AG04450 (cell line): ENCODE measurements around the gene CPS1. TPM values are rescaled to one million over a fixed set of nuclear protein-coding genes. Genes with fewer than 3 reads are reported as not detected.

Experiments used
- CTCF ChIA-PET: fragments of 300-600, 350-600 bp; formaldehyde crosslinking; extraction: SDS; loops from one replicate; lab custom pipeline; 2022; ENCODE audit warnings: antibody characterized with exemption, inconsistent platforms; lab: Charles Lee
- POLR2A ChIA-PET: fragments of 350-600 bp; formaldehyde crosslinking; extraction: SDS; loops from one replicate; lab custom pipeline; 2021; ENCODE audit warnings: antibody characterized with exemption, inconsistent platforms; lab: Yijun Ruan, JAX
- DNase-seq: peaks from one replicate; pipeline ENCODE4 v3.0.0-alpha.2; 2011; ENCODE audit warnings: low read depth, low spot score
- H3K27ac ChIP-seq: one replicate; pipeline ENCODE4 v1.5.1; 2012; ENCODE audit warnings: low read depth, low read length, control low read depth
- H3K27me3 ChIP-seq: one replicate; pipeline ENCODE4 v1.6.0; 2012; ENCODE audit warnings: low read length; ENCODE audit not compliant: control insufficient read depth, insufficient read depth
- H3K4me3 ChIP-seq: 2 replicates; pipeline ENCODE4 v1.5.1; 2011; ENCODE audit warnings: mild to moderate bottlenecking, low read depth, low read length, control low read depth
- H3K9me3 ChIP-seq: 2 replicates; pipeline ENCODE4 v1.5.1; 2012; ENCODE audit warnings: low read length; ENCODE audit not compliant: control insufficient read depth, insufficient read depth
- CTCF ChIP-seq: IDR thresholded peaks from 2 replicates; pipeline ENCODE4 v1.5.1; 2011; ENCODE audit warnings: low read depth, low read length, control low read depth, inconsistent platforms
- polyA plus RNA-seq: library from polyadenylated mRNA; depleted of rRNA; stranded (reverse); fragments of >200 nt; gene quantifications from 2 replicates; pipeline ENCODE4 v1.2.3, GENCODE V29; 2011

Gene CPS1
- polyA plus RNA-seq, 1 experiment: 21.6 TPM

- Histone ChIP-seq H3K4me3 (no peak overlapping the region), H3K9me3 (no peaks in the 10 kb centered on the region; the same call in 1 of the 2 replicates), H3K27ac (no peak overlapping the region), H3K27me3 (no peaks in the 10 kb centered on the region)
- no peak for DNase-seq
- TF ChIP-seq CTCF: no peak
- ChIA-PET CTCF (no interaction called here), POLR2A (no interaction called here)
Observed at GRCh38 chr2:210633699-210634098, 77.3 kb downstream of the CPS1 start.

GRCh38 chr2:210635257-210635656 is 78.9 kb downstream of the CPS1 start:
- Histone ChIP-seq H3K27me3 (no peaks in the 10 kb centered on the region), H3K4me3 (no peak overlapping the region), H3K9me3 (no peaks in the 10 kb centered on the region; the same call in 1 of the 2 replicates), H3K27ac (no peak overlapping the region)
- POLR2A ChIA-PET: no interaction called here
- CTCF ChIA-PET: no interaction called here
- no peak for DNase-seq
- no peak for TF ChIP-seq CTCF

- no peak for DNase-seq
- Histone ChIP-seq H3K9me3 (no peaks in the 10 kb centered on the region; the same call in 1 of the 2 replicates), H3K27me3 (no peaks in the 10 kb centered on the region), H3K27ac (no peak overlapping the region), H3K4me3 (no peak overlapping the region)
- POLR2A ChIA-PET: no interaction called here
- TF ChIP-seq CTCF: no peak
- CTCF ChIA-PET: no interaction called here
Observed at GRCh38 chr2:210642333-210642732, 85.9 kb downstream of the CPS1 start.

GRCh38 chr2:210647151-210647550 is 90.8 kb downstream of the CPS1 start:
- no peaks in the 10 kb centered on the region for H3K9me3 ChIP-seq
- ChIA-PET POLR2A (no interaction called here), CTCF (no interaction called here)
- no peaks in the 10 kb centered on the region for H3K27me3 ChIP-seq
- no peak for DNase-seq
- no peak overlapping the region for H3K4me3 ChIP-seq
- no peak overlapping the region for H3K27ac ChIP-seq
- TF ChIP-seq CTCF: no peak

GRCh38 chr2:210654091-210654490 is 97.7 kb downstream of the CPS1 start:
- POLR2A ChIA-PET: no interaction called here
- no peak overlapping the region for H3K27ac ChIP-seq
- no peak overlapping the region for H3K4me3 ChIP-seq
- H3K9me3 ChIP-seq: no peaks in the 10 kb centered on the region; the same call in 1 of the 2 replicates
- DNase-seq: no peak
- TF ChIP-seq CTCF: no peak
- CTCF ChIA-PET: no interaction called here
- no peaks in the 10 kb centered on the region for H3K27me3 ChIP-seq
